GM23338 (cell line): Measurements from ENCODE around the gene NKD1. TPM values are rescaled to one million over a fixed set of nuclear protein-coding genes. Genes with fewer than 3 reads are reported as not detected.

Source experiments
- ATAC-seq: fragments of 200-7000 bp; cut with Tn5 transposase; 3 replicates; pipeline ENCODE4 v1.9.1; 2020
- DNase-seq: peaks from one replicate; pipeline ENCODE4 v3.0.0-alpha.2; 2015; ENCODE audit warnings: low spot score
- H2AFZ ChIP-seq: fragments of 200-600 bp; sonication (generic); 2 replicates; pipeline ENCODE4 v1.8.0; 2016; ENCODE audit warnings: antibody characterized with exemption, mild to moderate bottlenecking, moderate library complexity
- H3F3A ChIP-seq: fragments of 200-600 bp; sonication (generic); replicated peaks from 2 replicates; pipeline ENCODE4 v1.8.0; 2017; ENCODE audit warnings: antibody characterized with exemption, mixed run types, low read depth
- H3K27ac ChIP-seq: fragments of 200-600 bp; sonication (generic); 2 replicates; pipeline ENCODE4 v1.6.1; 2016; ENCODE audit warnings: low read depth
- H3K27me3 ChIP-seq: fragments of 200-600 bp; sonication (generic); 2 replicates; pipeline ENCODE4 v1.8.0; 2016; ENCODE audit warnings: mild to moderate bottlenecking, mixed run types, moderate library complexity; ENCODE audit not compliant: insufficient read depth
- H3K36me3 ChIP-seq: fragments of 200-600 bp; sonication (generic); 2 replicates; pipeline ENCODE4 v1.8.0; 2016; ENCODE audit warnings: mild to moderate bottlenecking; ENCODE audit not compliant: insufficient read depth
- H3K4me1 ChIP-seq: fragments of 200-600 bp; sonication (generic); 2 replicates; pipeline ENCODE4 v1.8.0; 2016; ENCODE audit warnings: mild to moderate bottlenecking, moderate library complexity; ENCODE audit not compliant: insufficient read depth
- H3K4me2 ChIP-seq: fragments of 200-600 bp; sonication (generic); 2 replicates; pipeline ENCODE4 v1.7.1; 2017; ENCODE audit warnings: mixed run types
- H3K4me3 ChIP-seq: fragments of 200-600 bp; sonication (generic); 2 replicates; pipeline ENCODE4 v1.6.1; 2016; ENCODE audit warnings: mixed run types
- H3K79me2 ChIP-seq: fragments of 200-600 bp; sonication (generic); replicated peaks from 2 replicates; pipeline ENCODE4 v1.8.0; 2017; ENCODE audit warnings: mild to moderate bottlenecking; ENCODE audit not compliant: insufficient read depth
- H3K9me2 ChIP-seq: fragments of 200-600 bp; sonication (generic); 2 replicates; pipeline ENCODE4 v1.8.0; 2017; ENCODE audit not compliant: insufficient read depth
- H4K20me1 ChIP-seq: fragments of 200-600 bp; sonication (generic); replicated peaks from 2 replicates; pipeline ENCODE4 v1.8.0; 2017; ENCODE audit warnings: mild to moderate bottlenecking; ENCODE audit not compliant: insufficient read depth
- H3K27ac Mint-ChIP-seq: 2 replicates; pipeline ENCODE4 v1.8.0; 2020; ENCODE audit warnings: inconsistent platforms, mild to moderate bottlenecking, moderate library complexity, mixed read lengths
- H3K27me3 Mint-ChIP-seq: 3 replicates; pipeline ENCODE4 v1.8.0; 2022; ENCODE audit warnings: low read depth, mild to moderate bottlenecking, moderate library complexity, mixed read lengths, inconsistent platforms; ENCODE audit not compliant: insufficient read depth, poor library complexity
- H3K36me3 Mint-ChIP-seq: 3 replicates; pipeline ENCODE4 v1.8.0; 2021; ENCODE audit warnings: low read depth, mild to moderate bottlenecking, inconsistent platforms, moderate library complexity, mixed read lengths
- H3K4me1 Mint-ChIP-seq: 3 replicates; pipeline ENCODE4 v1.8.0; 2020; ENCODE audit warnings: mild to moderate bottlenecking, inconsistent platforms, mixed read lengths
- H3K4me3 Mint-ChIP-seq: 3 replicates; pipeline ENCODE4 v1.8.0; 2021; ENCODE audit warnings: moderate library complexity, mild to moderate bottlenecking, inconsistent platforms, mixed read lengths
- H3K9me3 Mint-ChIP-seq: 3 replicates; pipeline ENCODE4 v1.8.0; 2020; ENCODE audit warnings: moderate library complexity, mild to moderate bottlenecking, inconsistent platforms, mixed read lengths
- CREB1 ChIP-seq: fragments of 250-450 bp; sonication (Bioruptor Pico); IDR thresholded peaks from 2 replicates; pipeline ENCODE4 v1.5.0; 2020; ENCODE audit warnings: low read depth, mild to moderate bottlenecking, moderate library complexity
- CTCF ChIP-seq, 2 experiments: fragments of 200-600 bp in 1 of 2; sonication (generic) in 1 of 2; conservative IDR thresholded peaks; 2 replicates each; pipeline versions ENCODE4 v1.5.1 to v1.6.1; 2016 to 2017; ENCODE audit warnings: antibody characterized with exemption in 2 of 2, low read depth in 2 of 2, mild to moderate bottlenecking in 2 of 2, moderate library complexity in 1 of 2
- EZH2 ChIP-seq: fragments of 200-600 bp; sonication (generic); IDR thresholded peaks from one replicate; pipeline ENCODE4 v1.8.0; 2017; ENCODE audit warnings: antibody characterized with exemption, mild to moderate bottlenecking, low read depth; ENCODE audit not compliant: unreplicated experiment
- EZH2phosphoT487 ChIP-seq: fragments of 200-600 bp; sonication (generic); IDR thresholded peaks from one replicate; pipeline ENCODE4 v1.8.1; 2018; ENCODE audit warnings: antibody characterized with exemption; ENCODE audit not compliant: unreplicated experiment
- JUNB ChIP-seq: IDR thresholded peaks from one replicate; pipeline ENCODE4 v1.6.1; 2016; ENCODE audit warnings: antibody characterized with exemption; ENCODE audit not compliant: unreplicated experiment
- NANOG ChIP-seq: IDR thresholded peaks from 2 replicates; pipeline ENCODE4 v1.6.1; 2016; ENCODE audit warnings: antibody characterized with exemption, borderline replicate concordance
- POLR2AphosphoS5 ChIP-seq: IDR thresholded peaks from 2 replicates; pipeline ENCODE4 v1.6.1; 2016; ENCODE audit warnings: antibody characterized with exemption, low read depth
- REST ChIP-seq: IDR thresholded peaks from one replicate; pipeline ENCODE4 v1.6.1; 2018; ENCODE audit warnings: antibody characterized with exemption; ENCODE audit not compliant: unreplicated experiment
- STAT1 ChIP-seq: IDR thresholded peaks from one replicate; pipeline ENCODE4 v1.6.1; 2016; ENCODE audit warnings: antibody characterized with exemption; ENCODE audit not compliant: unreplicated experiment
- ZNF114 ChIP-seq: fragments of 250-450 bp; sonication (Bioruptor Pico); IDR thresholded peaks from 2 replicates; pipeline ENCODE4 v1.5.0; 2020; ENCODE audit warnings: mild to moderate bottlenecking, moderate library complexity
- ZNF331 ChIP-seq: fragments of 250-450 bp; sonication (Bioruptor Pico); IDR thresholded peaks from 2 replicates; pipeline ENCODE4 v1.5.0; 2020; ENCODE audit warnings: low read depth, mild to moderate bottlenecking, moderate library complexity
- polyA plus RNA-seq: library from polyadenylated mRNA; unstranded; fragments of >200 nt; fragmentation: Nextera tagmentation; extraction: Ambion mirVana; gene quantifications from 2 replicates; pipeline ENCODE4 v1.2.1, GENCODE V29; 2016
- total RNA-seq: library from RNA; depleted of rRNA; stranded (reverse); fragments of >200 nt; shearing (Covaris generic); gene quantifications from 2 replicates; pipeline ENCODE4 v1.2.3, GENCODE V29; 2014
- TF ChIP-seq, protein P1 (sequence below): IDR thresholded peaks from 2 replicates; pipeline ENCODE4 v1.6.1; 2016; ENCODE audit warnings: antibody characterized with exemption
- TF ChIP-seq, protein P2 (sequence below): fragments of 250-450 bp; sonication (Bioruptor Pico); IDR thresholded peaks from 2 replicates; pipeline ENCODE4 v1.5.0; 2020; ENCODE audit warnings: mild to moderate bottlenecking, moderate library complexity

NKD1 gene
- total and polyA plus RNA-seq, 2 experiments from 2014 or later = 2.1 to 2.3 TPM

- DNase-seq = no peak
- Histone ChIP-seq H2AFZ (no peak overlapping the region), H3K27ac (no peak overlapping the region), H3K27me3 (no peaks in the 10 kb centered on the region), H3K79me2 (no peaks in the 10 kb centered on the region), H4K20me1 (no peaks in the 10 kb centered on the region), H3K9me2 (no peaks in the 10 kb centered on the region), H3K4me2 (no peak overlapping the region), H3K4me1 (0 out of 2 replicates have a peak, but pooled peaks cover 3% of the 10 kb centered on the region), H3F3A (no peaks in the 10 kb centered on the region), H3K4me3 (no peak overlapping the region), H3K36me3 (no peaks in the 10 kb centered on the region)
- no peak for TF ChIP-seq CTCF (conservative IDR thresholded peaks at IDR 0.05; ENCODE audit: low read depth in 2 of 2)
- TF ChIP-seq ZNF114 (CRISPR knock-in tag) = no peak
- no peak for TF ChIP-seq NANOG
- no peak for TF ChIP-seq JUNB
- TF ChIP-seq EZH2phosphoT487 = no peak
- no peak for TF ChIP-seq POLR2AphosphoS5
- no peak for TF ChIP-seq ZNF331
- TF ChIP-seq REST = no peak
- TF ChIP-seq, protein P1, sequence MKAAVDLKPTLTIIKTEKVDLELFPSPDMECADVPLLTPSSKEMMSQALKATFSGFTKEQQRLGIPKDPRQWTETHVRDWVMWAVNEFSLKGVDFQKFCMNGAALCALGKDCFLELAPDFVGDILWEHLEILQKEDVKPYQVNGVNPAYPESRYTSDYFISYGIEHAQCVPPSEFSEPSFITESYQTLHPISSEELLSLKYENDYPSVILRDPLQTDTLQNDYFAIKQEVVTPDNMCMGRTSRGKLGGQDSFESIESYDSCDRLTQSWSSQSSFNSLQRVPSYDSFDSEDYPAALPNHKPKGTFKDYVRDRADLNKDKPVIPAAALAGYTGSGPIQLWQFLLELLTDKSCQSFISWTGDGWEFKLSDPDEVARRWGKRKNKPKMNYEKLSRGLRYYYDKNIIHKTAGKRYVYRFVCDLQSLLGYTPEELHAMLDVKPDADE = no peak
- TF ChIP-seq, protein P2, sequence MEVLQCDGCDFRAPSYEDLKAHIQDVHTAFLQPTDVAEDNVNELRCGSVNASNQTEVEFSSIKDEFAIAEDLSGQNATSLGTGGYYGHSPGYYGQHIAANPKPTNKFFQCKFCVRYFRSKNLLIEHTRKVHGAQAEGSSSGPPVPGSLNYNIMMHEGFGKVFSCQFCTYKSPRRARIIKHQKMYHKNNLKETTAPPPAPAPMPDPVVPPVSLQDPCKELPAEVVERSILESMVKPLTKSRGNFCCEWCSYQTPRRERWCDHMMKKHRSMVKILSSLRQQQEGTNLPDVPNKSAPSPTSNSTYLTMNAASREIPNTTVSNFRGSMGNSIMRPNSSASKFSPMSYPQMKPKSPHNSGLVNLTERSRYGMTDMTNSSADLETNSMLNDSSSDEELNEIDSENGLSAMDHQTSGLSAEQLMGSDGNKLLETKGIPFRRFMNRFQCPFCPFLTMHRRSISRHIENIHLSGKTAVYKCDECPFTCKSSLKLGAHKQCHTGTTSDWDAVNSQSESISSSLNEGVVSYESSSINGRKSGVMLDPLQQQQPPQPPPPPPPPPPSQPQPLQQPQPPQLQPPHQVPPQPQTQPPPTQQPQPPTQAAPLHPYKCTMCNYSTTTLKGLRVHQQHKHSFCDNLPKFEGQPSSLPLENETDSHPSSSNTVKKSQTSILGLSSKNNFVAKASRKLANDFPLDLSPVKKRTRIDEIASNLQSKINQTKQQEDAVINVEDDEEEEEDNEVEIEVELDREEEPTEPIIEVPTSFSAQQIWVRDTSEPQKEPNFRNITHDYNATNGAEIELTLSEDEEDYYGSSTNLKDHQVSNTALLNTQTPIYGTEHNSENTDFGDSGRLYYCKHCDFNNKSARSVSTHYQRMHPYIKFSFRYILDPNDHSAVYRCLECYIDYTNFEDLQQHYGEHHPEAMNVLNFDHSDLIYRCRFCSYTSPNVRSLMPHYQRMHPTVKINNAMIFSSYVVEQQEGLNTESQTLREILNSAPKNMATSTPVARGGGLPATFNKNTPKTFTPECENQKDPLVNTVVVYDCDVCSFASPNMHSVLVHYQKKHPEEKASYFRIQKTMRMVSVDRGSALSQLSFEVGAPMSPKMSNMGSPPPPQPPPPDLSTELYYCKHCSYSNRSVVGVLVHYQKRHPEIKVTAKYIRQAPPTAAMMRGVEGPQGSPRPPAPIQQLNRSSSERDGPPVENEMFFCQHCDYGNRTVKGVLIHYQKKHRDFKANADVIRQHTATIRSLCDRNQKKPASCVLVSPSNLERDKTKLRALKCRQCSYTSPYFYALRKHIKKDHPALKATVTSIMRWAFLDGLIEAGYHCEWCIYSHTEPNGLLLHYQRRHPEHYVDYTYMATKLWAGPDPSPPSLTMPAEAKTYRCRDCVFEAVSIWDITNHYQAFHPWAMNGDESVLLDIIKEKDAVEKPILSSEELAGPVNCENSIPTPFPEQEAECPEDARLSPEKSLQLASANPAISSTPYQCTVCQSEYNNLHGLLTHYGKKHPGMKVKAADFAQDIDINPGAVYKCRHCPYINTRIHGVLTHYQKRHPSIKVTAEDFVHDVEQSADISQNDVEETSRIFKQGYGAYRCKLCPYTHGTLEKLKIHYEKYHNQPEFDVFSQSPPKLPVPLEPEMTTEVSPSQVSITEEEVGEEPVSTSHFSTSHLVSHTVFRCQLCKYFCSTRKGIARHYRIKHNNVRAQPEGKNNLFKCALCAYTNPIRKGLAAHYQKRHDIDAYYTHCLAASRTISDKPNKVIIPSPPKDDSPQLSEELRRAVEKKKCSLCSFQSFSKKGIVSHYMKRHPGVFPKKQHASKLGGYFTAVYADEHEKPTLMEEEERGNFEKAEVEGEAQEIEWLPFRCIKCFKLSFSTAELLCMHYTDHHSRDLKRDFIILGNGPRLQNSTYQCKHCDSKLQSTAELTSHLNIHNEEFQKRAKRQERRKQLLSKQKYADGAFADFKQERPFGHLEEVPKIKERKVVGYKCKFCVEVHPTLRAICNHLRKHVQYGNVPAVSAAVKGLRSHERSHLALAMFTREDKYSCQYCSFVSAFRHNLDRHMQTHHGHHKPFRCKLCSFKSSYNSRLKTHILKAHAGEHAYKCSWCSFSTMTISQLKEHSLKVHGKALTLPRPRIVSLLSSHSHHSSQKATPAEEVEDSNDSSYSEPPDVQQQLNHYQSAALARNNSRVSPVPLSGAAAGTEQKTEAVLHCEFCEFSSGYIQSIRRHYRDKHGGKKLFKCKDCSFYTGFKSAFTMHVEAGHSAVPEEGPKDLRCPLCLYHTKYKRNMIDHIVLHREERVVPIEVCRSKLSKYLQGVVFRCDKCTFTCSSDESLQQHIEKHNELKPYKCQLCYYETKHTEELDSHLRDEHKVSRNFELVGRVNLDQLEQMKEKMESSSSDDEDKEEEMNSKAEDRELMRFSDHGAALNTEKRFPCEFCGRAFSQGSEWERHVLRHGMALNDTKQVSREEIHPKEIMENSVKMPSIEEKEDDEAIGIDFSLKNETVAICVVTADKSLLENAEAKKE (CRISPR knock-in tag) = no peak
- TF ChIP-seq CREB1 = no peak
- TF ChIP-seq EZH2 = no peak
- no peak for TF ChIP-seq STAT1
- Mint-ChIP-seq H3K4me3 (no peak overlapping the region; the same call in 2 of the 3 replicates), H3K4me1 (peaks cover 18% of the 10 kb centered on the region), H3K36me3 (no peaks in the 10 kb centered on the region), H3K27me3 (peaks cover 8% of the 10 kb centered on the region), H3K9me3 (no peaks in the 10 kb centered on the region), H3K27ac (no peak overlapping the region)
- no peak for ATAC-seq
Observed at GRCh38 chr16:50596762-50597450, 48.7 kb downstream of the NKD1 start.
